ENCODE measurements around the gene INCENP. TPM values are rescaled to one million over a fixed set of nuclear protein-coding genes. Genes with fewer than 3 reads are reported as not detected.

INCENP gene
- total and polyA plus RNA-seq, 10 of the 15 experiments (the other 5 are each of a cell fraction or from before 2014, with no cell fraction given), result 1.4 to 96.8 (median 29.0) TPM

GRCh38 chr11:62176766-62177165 lies 53.0 kb downstream of the INCENP start:
- ChIA-PET CTCF (interaction anchor here (0.6 kb wide), 1 partner anchor 147 kb away, joined by 3 read pairs; no protein-coding TSS in a partner anchor), POLR2A (no interaction called here), RAD21 (ENCODE audit: unreplicated experiment) (no interaction called here), SMC1A (ENCODE audit: uncharacterized antibody, unreplicated experiment) (no interaction called here)
- Histone ChIP-seq H3K79me2 (ENCODE audit: control insufficient read depth, insufficient read depth, low read length) (no peaks in the 10 kb centered on the region), H3K4me2 (ENCODE audit: control insufficient read depth, insufficient read depth) (no peak overlapping the region), H3K9ac (ENCODE audit: control insufficient read depth, insufficient read depth, low read length) (no peak overlapping the region), H3K27me3 (replicated peaks in 1 of 2; ENCODE audit: control insufficient read depth in 2 of 2, insufficient read depth in 2 of 2, low read length in 1 of 2) (no peaks in the 10 kb centered on the region; a peak in 1 of 4 replicates), H3K4me3 (no peak overlapping the region), H3K36me3 (ENCODE audit: control insufficient read depth in 2 of 2, insufficient read depth in 2 of 2, low read length in 1 of 2) (no peaks in the 10 kb centered on the region), H2AFZ (ENCODE audit: control insufficient read depth, low read depth, low read length) (no peak overlapping the region), H3K9me3 (replicated peaks; ENCODE audit: control insufficient read depth, insufficient read depth, low read length) (no peaks in the 10 kb centered on the region), H4K20me1 (ENCODE audit: control insufficient read depth, insufficient read depth) (no peaks in the 10 kb centered on the region), H3K4me1 (ENCODE audit: control insufficient read depth, insufficient read depth, low read length) (peaks cover 3% of the 10 kb centered on the region; the same call in 1 of the 2 replicates), H3K27ac (ENCODE audit: control insufficient read depth, insufficient read depth) (no peak overlapping the region)
- no peak for ATAC-seq
- BruUV-seq (replicated peaks), result no TSS peak
- in situ Hi-C loops (cut with MboI), result no loop called here
- 63% methylated on average over 3 of the region's 3 CpGs for WGBS (ENCODE audit: insufficient coverage, insufficient replicate concordance, low lambda C conversion rate, missing lambda C conversion rate)
- intact Hi-C loops (cut with micrococcal nuclease; ENCODE audit: unreplicated experiment), result no loop called here
- DNase-seq (ENCODE audit: low read depth, low spot score), result no peak
- FAIRE-seq, result no peak
- no peak for TF ChIP-seq YBX1 (IDR thresholded peaks at IDR 0.05)
- no peak for TF ChIP-seq CEBPZ (IDR thresholded peaks at IDR 0.05; ENCODE audit: low read depth, low read length)
- TF ChIP-seq NR2C1 (IDR thresholded peaks at IDR 0.05), result no peak
- TF ChIP-seq NR2F1 (conservative IDR thresholded peaks at IDR 0.05), result no peak
- no peak for TF ChIP-seq POLR2A (IDR thresholded peaks at IDR 0.05; ENCODE audit: low read depth, low read length)
- TF ChIP-seq ZNF622 (IDR thresholded peaks at IDR 0.05), result no peak
- TF ChIP-seq E2F4 (IDR thresholded peaks at IDR 0.05; ENCODE audit: low read depth, low read length), result no peak
- no peak for TF ChIP-seq MYB (IDR thresholded peaks at IDR 0.05; ENCODE audit: borderline replicate concordance, low read depth, low read length)
- TF ChIP-seq WRNIP1 (IDR thresholded peaks at IDR 0.05; ENCODE audit: borderline replicate concordance, low read depth, low read length), result no peak
- TF ChIP-seq, protein P1, sequence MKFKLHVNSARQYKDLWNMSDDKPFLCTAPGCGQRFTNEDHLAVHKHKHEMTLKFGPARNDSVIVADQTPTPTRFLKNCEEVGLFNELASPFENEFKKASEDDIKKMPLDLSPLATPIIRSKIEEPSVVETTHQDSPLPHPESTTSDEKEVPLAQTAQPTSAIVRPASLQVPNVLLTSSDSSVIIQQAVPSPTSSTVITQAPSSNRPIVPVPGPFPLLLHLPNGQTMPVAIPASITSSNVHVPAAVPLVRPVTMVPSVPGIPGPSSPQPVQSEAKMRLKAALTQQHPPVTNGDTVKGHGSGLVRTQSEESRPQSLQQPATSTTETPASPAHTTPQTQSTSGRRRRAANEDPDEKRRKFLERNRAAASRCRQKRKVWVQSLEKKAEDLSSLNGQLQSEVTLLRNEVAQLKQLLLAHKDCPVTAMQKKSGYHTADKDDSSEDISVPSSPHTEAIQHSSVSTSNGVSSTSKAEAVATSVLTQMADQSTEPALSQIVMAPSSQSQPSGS (IDR thresholded peaks at IDR 0.05; ENCODE audit: low read length), result no peak
- no peak for TF ChIP-seq SKIL (IDR thresholded peaks at IDR 0.05; ENCODE audit: low read depth, poor library complexity, severe bottlenecking)
- TF ChIP-seq TARDBP (IDR thresholded peaks at IDR 0.05; ENCODE audit: borderline replicate concordance), result no peak
- TF ChIP-seq JUNB (IDR thresholded peaks at IDR 0.05), result no peak
- TF ChIP-seq RUNX3 (IDR thresholded peaks at IDR 0.05; ENCODE audit: low read length), result no peak
